Measurements from ENCODE around the gene SHLD1. TPM values are rescaled to one million over a fixed set of nuclear protein-coding genes. Genes with fewer than 3 reads are reported as not detected.

The SHLD1 gene
- total RNA-seq, 1 donor from 2014 or later = 7.1 TPM

GRCh38 chr20:5821627-5822215, 71.5 kb downstream of the SHLD1 start:
- Mint-ChIP-seq H3K4me1 (ENCODE audit: unreplicated experiment) (peaks cover 3% of the 10 kb centered on the region), H3K27me3 (ENCODE audit: unreplicated experiment) (peaks cover 3% of the 10 kb centered on the region), H3K36me3 (ENCODE audit: low read depth, unreplicated experiment) (no peaks in the 10 kb centered on the region), H3K27ac (ENCODE audit: unreplicated experiment) (no peak overlapping the region), H3K9me3 (ENCODE audit: unreplicated experiment) (no peaks in the 10 kb centered on the region), H3K4me3 (ENCODE audit: unreplicated experiment) (no peak overlapping the region)
- no peak for DNase-seq (ENCODE audit: low spot score)
- TF ChIP-seq, protein P1, sequence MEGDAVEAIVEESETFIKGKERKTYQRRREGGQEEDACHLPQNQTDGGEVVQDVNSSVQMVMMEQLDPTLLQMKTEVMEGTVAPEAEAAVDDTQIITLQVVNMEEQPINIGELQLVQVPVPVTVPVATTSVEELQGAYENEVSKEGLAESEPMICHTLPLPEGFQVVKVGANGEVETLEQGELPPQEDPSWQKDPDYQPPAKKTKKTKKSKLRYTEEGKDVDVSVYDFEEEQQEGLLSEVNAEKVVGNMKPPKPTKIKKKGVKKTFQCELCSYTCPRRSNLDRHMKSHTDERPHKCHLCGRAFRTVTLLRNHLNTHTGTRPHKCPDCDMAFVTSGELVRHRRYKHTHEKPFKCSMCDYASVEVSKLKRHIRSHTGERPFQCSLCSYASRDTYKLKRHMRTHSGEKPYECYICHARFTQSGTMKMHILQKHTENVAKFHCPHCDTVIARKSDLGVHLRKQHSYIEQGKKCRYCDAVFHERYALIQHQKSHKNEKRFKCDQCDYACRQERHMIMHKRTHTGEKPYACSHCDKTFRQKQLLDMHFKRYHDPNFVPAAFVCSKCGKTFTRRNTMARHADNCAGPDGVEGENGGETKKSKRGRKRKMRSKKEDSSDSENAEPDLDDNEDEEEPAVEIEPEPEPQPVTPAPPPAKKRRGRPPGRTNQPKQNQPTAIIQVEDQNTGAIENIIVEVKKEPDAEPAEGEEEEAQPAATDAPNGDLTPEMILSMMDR (IDR thresholded peaks at IDR 0.05; ENCODE audit: unreplicated experiment) = no peak

DNA sequence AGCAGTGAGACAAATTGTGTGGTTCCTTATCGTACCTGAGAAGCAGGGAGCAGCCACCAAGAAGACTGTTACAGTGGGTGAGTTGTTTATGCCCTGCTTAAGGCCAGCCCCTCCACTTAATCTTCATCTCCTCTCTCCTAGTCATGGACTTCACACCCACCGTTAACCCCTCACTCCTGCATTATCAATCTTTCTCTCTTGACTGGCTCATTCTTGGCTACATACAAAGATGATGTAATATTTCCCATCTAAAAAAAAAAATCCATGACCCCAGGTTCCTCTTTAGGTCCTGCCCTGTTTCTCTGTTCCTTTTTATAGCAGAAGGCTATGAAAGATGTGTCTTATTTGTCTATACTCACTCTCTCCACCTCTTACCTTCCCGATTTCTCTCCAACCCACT, 72.4 kb downstream of the SHLD1 start:
- DNase-seq (ENCODE audit: low spot score) = no peak
- no peak overlapping the region for H3K4me3 Mint-ChIP-seq (ENCODE audit: unreplicated experiment)
- no peak overlapping the region for H3K27ac Mint-ChIP-seq (ENCODE audit: unreplicated experiment)
- H3K4me1 Mint-ChIP-seq (ENCODE audit: unreplicated experiment) = peaks cover 3% of the 10 kb centered on the region
- H3K9me3 Mint-ChIP-seq (ENCODE audit: unreplicated experiment) = no peaks in the 10 kb centered on the region
- TF ChIP-seq, protein P1 (IDR thresholded peaks at IDR 0.05; ENCODE audit: unreplicated experiment) = no peak
- H3K27me3 Mint-ChIP-seq (ENCODE audit: unreplicated experiment) = peaks cover 3% of the 10 kb centered on the region
- H3K36me3 Mint-ChIP-seq (ENCODE audit: low read depth, unreplicated experiment) = no peaks in the 10 kb centered on the region

- peaks cover 3% of the 10 kb centered on the region for H3K4me1 Mint-ChIP-seq (ENCODE audit: unreplicated experiment)
- H3K27me3 Mint-ChIP-seq (ENCODE audit: unreplicated experiment) = no peaks in the 10 kb centered on the region
- no peak overlapping the region for H3K27ac Mint-ChIP-seq (ENCODE audit: unreplicated experiment)
- TF ChIP-seq, protein P1 (IDR thresholded peaks at IDR 0.05; ENCODE audit: unreplicated experiment) = no peak
- no peaks in the 10 kb centered on the region for H3K9me3 Mint-ChIP-seq (ENCODE audit: unreplicated experiment)
- no peak overlapping the region for H3K4me3 Mint-ChIP-seq (ENCODE audit: unreplicated experiment)
- H3K36me3 Mint-ChIP-seq (ENCODE audit: low read depth, unreplicated experiment) = no peaks in the 10 kb centered on the region
- no peak for DNase-seq (ENCODE audit: low spot score)
These were observed 75.0 kb downstream of the SHLD1 start for GRCh38 chr20:5825130-5825719.

DNA sequence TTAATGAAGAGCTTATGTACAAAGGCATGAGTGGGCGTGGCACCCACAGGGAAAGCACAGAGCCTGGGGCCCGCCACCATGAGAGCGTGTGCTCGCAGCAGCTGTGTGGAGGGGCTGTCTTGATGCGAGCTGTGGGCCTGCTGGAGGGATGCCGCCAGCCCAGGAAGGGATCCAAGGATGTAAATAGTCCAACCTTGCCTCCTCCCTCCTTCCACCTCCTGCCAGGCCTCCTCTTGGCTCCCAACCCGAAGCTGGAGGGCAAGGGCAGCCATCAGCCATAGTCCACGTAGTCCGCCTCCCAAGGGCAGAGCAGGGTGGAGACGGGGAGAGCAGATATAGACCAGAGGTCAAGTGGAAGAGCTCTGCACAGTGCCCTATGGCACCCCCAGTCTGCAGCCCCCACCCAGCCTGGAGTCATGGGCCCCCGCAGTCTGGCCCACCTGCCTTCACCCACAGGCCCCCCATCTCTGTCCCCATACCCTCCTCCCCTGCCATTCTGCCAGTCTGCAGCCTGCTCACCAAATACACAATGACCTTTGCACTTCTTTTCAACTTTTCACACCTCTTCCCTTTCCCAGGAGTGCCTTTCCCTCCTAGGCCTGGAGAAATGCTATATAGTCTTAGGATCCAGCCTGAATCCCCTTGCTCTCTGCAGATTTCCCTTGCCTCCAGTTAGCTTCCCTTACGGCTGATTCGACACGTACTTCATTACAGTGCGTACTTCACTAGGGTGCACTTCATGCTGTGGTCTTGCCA, 77.1 kb downstream of the SHLD1 start:
- TF ChIP-seq, protein P1 (IDR thresholded peaks at IDR 0.05; ENCODE audit: unreplicated experiment) = no peak
- H3K27ac Mint-ChIP-seq (ENCODE audit: unreplicated experiment) = no peak overlapping the region
- peaks cover 3% of the 10 kb centered on the region for H3K4me1 Mint-ChIP-seq (ENCODE audit: unreplicated experiment)
- H3K27me3 Mint-ChIP-seq (ENCODE audit: unreplicated experiment) = no peaks in the 10 kb centered on the region
- DNase-seq (ENCODE audit: low spot score) = no peak
- no peak overlapping the region for H3K4me3 Mint-ChIP-seq (ENCODE audit: unreplicated experiment)
- H3K9me3 Mint-ChIP-seq (ENCODE audit: unreplicated experiment) = no peaks in the 10 kb centered on the region
- H3K36me3 Mint-ChIP-seq (ENCODE audit: low read depth, unreplicated experiment) = no peaks in the 10 kb centered on the region

DNA sequence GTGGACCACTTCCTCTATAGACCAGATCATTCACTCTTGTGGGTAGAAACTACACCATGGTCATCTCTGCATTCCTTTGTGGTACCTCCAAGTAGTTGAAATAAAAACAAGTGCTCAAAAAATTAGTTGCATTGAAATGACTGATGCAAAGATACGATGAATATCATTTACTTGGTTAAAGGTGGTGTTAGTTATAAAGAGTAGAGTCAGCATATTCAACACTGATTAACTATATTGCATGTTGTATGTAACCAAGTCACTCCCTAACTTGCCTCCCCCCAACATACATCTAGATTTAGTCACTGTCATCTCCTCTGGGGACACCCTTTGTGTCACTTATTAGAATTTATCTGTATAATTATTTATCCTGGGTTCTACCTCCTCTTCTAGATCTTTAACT, 77.7 kb downstream of the SHLD1 start:
- Mint-ChIP-seq H3K4me1 (ENCODE audit: unreplicated experiment) (peaks cover 3% of the 10 kb centered on the region), H3K36me3 (ENCODE audit: low read depth, unreplicated experiment) (no peaks in the 10 kb centered on the region), H3K4me3 (ENCODE audit: unreplicated experiment) (no peak overlapping the region), H3K27ac (ENCODE audit: unreplicated experiment) (no peak overlapping the region), H3K27me3 (ENCODE audit: unreplicated experiment) (no peaks in the 10 kb centered on the region), H3K9me3 (ENCODE audit: unreplicated experiment) (no peaks in the 10 kb centered on the region)
- TF ChIP-seq, protein P1 (IDR thresholded peaks at IDR 0.05; ENCODE audit: unreplicated experiment) = no peak
- DNase-seq (ENCODE audit: low spot score) = no peak
